ENCODE measurements around the gene LRRC36.

GRCh38 chr16:67407788-67408452, 81.3 kb downstream of the LRRC36 start:
- TF ChIP-seq CTCF (IDR thresholded peaks at IDR 0.05; ENCODE audit: insufficient read depth, low read length) (no peak), REST (IDR thresholded peaks at IDR 0.05; ENCODE audit: insufficient replicate concordance, low read depth) (no peak), POLR2AphosphoS5 (IDR thresholded peaks at IDR 0.05; ENCODE audit: low read depth) (no peak), SPI1 (IDR thresholded peaks at IDR 0.05; ENCODE audit: borderline replicate concordance, low read depth) (no peak), GABPA (IDR thresholded peaks at IDR 0.05; ENCODE audit: low read depth) (no peak)
